HG03378 (cell line): ENCODE results near the gene SNX20.
A peak's percentile ranks its signal among the peaks of the same experiment; 100 is the strongest.

Source experiments
- ATAC-seq: cut with Tn5 transposase; IDR thresholded peaks from one replicate; pipeline ENCODE4 v1.9.1; 2021; ENCODE audit warnings: mild to moderate bottlenecking, moderate library complexity; ENCODE audit not compliant: unreplicated experiment

SNX20 gene

DNA sequence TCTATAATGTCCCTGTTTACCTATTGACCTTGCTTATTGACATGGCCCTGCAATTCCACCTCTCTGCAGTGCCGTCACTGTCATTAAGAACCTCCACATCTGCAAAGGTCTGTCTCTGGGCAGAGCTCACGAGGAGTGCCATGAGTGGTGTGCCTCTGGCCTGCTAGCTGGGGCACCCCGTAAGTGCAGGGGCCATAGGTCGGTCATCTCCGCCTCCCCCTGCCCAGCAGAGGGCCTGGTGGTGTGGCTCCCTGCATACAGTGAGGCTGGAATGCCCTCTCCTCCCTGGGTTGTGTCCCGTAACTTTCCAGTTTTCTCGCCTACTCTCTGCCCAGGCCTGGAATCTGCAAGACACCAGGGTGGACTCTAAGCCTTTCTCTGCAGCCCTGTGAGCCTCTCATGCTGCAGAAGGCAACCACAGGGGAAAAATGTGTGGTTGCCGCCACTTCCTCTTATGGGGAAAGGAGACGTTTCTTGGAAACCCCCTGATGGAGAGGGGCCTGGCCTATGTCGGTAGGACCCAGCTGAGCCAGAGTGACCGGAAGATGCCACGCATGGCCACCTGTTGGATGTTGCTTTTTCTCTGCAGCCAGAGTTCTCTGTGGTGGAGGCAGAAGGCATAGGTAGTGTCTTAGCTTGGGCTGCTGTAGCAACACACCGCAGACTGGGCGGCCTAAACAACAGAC lies 2.7 kb upstream of the SNX20 start:
- peak; percentile 67 for ATAC-seq

DNA sequence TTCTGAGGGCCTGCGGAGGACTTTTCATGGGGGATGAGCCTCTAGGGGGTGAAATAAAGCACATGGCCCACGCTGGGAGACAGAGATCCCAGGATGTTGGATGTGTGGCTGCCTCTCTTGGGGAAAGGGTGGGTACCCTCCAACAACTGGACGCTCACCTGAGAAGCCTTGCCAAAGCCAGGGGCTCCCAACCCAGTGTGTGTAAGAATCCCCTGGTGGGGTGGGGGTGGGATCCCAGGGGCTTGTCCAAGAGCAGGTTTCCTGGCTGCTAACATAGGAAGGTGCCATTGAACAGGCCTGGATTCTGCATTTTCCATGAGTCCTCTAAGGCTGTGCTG lies 587 bp downstream of the SNX20 start:
- ATAC-seq, result no peak

DNA sequence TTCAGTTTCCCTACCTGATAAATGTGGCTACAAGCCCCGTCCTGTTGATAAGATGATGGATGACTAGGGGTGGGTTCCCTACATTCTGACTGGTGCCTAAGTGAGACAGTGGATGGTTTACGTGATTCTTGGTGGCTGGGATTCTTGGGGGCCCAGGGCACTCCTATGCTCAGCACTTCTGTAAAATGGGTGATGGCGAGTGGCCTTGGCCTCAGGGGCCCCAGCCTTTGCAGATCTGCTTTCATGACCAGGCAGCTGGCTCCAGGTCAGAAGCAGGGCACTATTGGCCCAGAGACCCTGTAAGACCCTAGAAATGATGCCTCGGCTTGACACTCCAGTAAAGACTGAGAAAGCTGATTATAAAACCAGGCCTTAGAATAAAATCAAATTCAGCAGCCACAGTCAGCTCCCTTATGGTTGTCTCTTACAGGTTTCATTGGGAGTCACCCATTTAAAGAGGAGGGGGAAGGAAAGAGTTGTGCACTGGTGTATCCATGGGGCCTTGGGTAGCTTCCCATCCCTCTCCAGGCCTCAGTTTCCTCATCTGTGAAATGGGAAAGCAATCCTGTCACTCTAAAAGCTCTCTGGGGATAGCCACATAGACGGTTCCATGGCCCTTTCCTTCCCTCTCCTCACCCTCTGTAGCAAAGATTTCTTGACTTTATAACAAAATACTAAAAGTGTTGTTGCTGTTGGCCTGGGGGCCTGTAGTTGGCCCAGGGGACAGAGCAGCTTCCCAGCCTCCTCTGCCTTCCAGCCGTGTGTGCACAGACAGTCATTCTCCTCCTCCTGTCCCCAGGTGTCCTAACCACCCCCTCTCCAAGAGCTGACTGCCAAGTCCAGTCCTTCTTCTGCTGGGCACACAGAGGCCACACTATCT lies 1.2 kb downstream of the SNX20 start:
- ATAC-seq, result no peak

DNA sequence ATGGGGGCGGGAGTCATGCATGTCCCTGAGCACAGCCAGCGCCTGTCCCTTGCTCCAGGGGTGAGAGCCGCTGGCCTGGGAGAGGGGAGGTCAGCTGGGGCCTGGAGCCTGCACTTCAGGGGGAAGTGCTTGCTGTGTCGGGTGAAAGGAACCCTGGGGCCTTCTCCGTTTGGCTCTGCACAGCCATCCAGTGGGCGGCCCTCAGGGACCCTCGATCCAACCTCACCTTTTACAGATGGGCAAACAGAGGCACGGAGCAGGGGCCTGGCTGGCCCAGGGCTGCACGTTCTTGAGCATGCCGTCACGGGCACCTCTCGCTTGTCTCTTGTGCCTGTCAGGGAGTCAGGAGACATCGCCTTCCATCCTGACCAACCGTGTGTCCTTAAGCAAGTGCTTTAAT lies 1.8 kb downstream of the SNX20 start:
- no peak for ATAC-seq

DNA sequence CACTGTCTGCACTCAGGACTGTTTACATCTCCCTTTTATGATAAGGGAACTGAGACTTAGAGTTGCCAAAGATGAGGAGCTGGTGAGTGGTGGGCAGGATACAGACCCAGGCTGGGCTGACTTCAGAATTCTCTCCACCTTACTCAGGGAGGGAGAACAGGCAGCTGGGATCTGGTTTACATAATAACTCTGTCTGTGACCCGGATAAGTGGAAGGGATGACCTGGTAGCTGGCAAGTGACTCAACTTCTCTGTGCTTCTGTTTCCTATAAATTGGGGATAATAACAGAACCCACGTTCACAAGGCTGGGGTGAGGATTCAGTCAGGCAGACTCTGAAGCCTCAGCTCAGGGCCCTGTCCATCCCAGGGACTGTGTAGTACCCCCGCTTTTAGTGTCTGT lies 2.6 kb downstream of the SNX20 start:
- no peak for ATAC-seq

DNA sequence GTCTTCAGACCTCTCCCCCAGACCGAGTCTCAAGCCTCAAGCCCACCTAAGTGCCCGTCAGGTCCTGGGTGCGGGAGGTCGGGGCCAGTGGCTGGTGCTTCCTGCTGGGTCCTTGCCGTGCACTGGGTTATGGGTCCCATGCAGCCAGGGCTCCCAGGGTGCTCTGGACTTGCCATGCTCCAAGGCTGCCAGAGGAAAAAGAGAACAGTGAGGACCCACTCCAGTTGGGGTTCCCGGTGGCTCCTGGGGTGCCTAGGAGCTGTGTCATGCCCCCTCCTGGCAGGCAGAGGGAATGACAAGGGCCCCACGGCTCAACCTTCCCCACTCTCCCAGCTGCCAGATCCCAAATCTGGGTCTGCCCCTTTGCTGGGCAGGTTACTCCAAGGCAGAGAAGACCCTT lies 3.8 kb downstream of the SNX20 start:
- ATAC-seq, result no peak

DNA sequence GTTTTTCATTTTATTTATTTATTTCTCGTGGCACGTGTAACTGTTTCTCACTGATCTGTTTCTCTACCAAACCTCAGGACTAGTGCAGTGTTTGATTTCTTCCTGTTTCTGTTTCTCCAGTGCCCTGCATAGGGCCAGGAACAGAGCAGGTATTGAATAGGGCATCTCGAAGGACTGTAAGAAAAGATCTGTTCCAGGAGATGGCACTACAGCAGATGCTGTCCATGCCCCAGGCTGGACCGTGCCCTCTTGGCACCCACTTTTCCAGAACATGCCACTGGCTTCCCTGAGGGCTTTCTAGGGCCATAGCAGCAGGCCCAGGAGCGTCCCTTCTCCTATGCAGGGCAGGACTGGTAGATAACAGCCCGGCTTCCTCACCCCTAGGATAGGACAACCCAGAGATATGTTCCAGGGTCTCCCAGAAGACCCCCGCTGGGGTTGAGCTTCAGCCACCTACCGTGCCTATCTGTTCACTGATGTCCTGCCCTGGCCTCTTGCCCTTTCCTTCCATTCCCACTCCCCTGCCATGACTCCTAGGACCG lies 4.4 kb downstream of the SNX20 start:
- no peak for ATAC-seq

DNA sequence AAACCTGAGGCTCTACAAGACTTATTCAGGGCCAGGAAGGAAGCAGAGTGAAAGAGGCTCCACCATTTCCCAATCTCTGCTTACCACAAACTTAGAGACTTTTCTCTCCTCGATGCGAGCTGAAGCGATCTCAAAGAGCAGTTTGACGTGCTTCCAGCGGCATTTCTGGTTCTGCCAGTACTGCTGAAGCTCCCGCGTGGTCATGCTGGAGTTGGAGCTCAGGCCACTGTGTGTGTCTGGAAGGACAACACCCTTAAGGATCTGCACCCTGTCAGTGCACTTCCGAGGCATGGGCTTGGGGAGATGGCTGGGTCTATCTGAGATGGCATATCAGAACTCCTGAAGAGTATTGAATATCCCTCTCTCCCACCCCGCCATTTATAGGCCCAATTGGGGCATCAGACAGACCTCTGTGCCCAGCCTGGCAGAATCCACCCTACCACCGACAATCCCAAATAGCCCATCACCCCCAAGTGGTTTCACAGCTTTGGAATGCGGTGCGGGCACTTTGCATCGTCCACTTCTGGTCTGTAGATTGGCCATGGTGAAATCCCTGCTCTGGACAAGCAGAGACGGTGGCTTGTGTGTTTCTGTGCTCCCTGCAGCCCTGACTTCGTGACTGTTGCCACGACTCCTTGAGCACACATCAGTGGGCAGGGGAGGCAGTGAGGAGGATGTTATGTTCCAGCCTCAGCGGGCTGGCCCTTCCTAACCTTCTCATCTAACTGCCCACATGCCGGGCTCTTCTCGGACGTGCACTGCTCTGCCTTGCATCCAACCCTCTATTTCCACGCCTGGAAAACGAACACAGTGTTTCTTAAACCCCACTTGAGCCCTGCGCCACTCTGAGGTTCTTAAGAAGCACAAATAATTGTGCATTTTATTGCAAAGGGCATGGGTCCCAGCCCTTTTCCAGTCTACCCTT lies 5.2 kb downstream of the SNX20 start:
- ATAC-seq, result no peak

DNA sequence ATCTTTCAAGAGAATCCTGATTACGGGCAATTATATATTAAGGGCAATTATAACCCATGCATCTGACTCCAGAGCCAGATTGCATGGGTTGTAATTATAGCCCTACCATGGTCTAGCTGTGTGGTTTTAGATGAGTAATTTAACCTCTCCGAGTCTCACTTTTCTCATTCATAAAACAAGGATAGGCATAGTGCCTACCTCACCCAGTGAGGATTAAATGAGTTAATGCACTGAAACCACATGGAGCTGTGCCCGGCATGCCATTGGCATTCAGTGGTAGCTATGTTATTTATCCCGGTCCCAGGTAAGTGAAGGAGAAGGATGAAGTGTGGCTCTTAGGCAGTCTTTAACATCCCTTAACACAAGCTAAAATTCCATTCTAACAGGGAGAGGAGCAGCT lies 6.3 kb downstream of the SNX20 start:
- ATAC-seq, result no peak

DNA sequence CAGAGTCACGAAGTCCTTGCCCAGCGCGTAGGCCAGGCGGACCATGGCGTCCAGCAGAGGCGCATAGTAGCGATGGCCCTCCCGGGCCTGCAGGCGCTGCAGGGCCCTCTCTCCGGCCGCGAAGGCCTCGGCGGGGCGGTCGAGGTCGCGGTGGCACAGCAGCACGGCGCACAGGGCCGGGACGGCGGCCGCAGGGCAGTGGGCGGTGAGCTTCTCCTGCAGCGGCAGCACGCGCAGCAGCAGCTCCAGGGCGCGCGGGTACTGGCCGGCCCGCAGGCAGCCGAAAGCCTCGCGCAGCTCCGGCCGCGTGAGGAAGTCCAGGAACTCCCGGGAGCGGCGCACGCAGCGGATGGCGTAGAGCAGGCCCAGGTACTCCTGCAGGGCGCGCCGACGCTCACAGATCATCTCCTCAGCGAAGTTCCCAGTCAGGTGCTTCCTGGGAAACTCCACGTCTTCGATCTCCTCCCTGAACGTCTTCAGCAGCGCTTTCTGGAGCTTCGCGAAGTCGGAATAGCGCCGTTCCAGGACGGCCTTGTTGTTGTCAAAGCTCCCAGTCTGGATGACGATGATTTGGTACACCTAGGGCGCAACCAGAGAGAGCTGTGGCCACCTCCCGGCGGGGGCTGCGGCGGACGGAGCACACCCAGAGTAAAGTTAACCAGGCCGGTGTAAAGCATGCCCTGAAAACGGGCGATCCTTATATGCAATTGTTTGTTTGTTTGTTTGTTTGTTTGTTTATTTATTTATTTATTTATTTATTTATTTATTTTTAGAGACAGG lies 7.4 kb downstream of the SNX20 start:
- ATAC-seq, result no peak

DNA sequence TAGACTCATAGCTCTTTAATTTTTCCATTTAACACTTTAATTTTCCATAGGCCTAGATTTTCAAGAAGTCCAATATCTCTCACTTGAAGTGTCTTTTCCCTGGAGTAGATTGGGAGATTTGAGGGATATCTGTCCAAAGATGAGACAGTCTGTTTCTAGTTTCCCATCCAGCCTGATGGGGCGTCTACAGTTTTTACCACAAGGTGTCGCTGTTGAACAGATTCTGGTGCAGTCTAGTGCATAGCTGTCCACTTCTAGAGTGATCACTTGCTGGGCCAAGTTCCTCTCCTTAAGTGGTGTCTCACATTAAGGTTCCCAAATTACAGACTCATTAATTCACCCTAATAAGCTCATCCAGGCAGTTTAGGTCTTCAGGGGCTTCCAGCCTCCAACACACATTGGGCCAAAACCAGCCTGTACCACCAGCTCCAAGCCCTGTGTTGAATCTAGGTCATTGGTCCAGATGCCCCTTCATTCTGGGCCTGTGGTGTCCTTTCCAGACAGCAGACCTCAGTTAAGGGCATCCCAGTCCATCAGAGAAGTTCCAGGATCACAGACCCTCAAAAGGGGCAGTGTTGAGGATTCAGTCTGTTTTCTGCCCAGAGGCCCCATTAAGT lies 9.4 kb downstream of the SNX20 start:
- ATAC-seq, result no peak

DNA sequence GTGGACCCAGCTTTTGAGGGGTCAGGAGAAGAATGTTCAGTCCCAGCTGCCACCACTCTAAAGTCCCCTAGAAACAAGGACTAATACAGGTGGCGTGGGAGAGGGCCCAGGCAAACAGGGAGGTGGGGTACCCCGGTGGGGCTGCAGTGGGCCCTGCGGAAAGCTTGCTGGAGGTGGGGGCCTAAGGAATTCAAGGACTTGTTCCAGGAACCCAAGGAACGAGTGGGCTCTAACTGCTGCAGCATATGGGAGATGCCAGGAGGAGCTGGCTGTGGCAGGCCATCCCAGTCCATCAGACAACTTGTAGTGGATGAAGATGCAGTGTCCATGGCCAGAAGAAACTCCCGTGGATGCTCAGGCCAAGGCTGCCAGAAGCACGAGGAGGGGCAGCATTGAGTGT lies 10.6 kb downstream of the SNX20 start:
- ATAC-seq, result no peak

DNA sequence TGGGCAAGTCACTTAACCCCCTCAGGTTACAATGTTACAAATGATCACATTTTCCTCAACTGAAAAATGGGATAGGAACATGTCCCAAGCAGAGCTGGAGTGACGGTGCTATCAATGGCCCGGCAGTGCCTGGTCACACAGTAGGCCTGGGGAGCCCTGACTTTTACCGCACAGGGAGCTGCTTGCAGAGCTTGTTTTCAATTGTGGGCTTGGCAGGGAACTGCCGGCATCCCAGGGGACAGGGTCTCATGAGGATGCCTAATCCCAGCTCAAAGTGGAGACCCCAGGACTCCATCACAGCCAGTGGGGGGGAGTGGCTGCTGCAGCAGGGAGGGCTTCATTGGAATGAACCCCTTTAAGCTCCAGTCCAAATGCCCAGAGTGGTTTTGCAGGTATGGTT lies 11.4 kb downstream of the SNX20 start:
- ATAC-seq, result no peak

DNA sequence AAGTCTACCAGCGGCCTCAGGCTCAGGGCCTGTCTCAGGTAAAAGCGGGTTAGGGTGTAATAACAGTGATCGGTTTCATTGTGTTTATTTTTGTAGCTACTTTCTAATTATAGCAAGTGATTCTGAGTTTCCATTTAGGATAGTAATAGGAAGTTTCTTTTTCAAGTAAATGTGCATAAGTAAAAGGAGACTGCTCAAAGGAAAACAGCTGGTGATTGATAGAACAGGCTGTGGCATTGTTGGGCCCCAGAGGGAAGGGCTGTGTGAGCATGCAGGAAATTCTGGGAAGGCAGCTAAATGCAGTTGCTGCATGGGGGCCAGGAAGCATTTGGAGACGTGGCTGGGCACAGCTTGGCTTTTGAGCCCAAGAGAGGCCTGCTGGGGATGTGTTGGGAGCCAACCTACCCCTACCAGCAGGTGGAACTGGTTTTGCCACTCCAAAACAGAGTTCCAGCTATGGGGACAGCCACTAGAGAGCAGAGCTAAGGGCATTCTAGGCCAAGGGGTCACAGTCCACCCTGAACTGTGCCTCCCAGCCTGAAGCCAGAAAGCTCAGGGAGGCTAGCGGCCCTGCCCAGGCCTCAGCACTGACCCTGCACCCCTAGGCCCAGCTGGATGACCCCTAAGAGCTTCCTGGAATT lies 12.6 kb downstream of the SNX20 start:
- no peak for ATAC-seq

DNA sequence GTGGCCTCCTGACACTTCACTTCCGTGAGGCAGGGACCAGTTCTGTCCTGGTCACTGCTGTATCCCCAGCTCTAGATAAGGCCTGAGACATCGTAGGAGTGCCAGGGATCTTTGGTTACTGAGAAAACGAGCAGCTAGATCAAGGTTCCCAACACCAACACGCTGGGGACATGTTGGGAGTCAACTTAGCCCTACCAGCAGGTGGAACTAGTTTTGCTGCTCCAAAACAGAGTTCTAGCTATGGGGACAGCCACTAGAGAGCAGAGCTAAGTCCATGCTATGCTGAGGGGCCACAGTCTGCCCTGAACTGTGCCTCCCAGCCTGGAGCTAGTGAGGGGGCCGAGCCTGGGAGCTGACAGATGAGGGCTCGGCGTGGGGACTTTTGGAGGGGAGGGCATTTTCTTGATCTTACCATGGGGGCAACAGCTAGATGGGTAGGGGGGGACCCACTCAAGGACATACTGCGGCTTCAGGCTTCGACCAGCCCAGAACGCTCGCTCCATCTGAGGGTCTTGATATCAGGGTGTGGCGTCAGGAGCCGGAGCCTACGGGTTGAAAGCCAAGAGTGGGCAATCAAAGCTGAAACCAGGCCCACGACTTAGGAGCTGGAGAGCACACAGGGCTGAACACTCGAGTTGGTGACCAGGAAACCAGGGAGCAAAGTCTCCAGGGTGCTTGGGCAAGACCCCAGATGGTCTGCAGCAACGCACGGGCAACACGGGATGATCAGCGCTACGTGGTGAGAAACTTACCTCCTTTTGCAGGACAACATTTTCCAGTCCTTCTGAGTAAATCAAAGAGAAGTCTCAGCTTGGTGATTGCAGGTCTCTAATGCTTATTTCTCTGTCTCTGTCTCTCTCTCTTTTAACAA lies 13.4 kb downstream of the SNX20 start:
- no peak for ATAC-seq

DNA sequence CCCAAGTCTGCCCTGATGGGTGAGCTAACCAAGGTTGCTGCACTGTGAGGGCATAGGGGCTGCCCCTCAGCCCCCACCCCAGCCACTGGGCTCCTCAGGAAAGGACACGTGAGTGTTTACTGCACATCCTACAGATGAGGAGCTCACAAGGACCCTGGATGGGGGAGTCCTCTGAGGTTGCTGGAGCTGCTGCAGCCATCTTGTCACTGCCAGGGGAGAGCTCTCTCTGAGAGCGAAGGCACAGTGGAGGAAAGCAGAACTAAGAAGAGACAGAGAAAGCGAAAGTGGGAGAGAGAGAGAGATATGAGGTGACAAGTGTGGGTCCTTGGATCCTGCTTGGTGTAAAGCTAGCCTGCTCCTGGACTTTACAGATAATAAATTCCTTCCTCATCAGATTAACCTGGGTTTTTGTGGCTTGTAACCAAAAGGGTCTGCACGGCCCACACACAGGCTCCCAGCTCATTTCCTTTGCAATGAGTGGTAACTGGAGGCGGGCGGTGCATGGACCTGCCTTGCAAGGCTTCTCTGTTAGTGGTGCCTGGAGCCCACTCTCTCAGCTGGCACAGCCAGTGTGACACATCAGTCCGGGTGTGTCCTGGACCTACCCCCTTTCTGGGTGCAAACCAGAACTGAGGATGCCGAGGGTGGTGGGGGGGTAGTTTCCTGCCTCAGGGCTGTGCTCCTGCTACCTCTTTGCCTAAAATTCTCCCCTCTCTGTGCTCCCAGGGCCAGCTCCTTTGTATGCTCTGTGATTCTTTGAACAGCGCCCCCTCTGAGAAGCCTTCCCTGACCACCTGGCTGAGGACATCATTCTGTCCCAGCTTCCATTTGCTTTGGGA lies 14.2 kb downstream of the SNX20 start:
- peak; percentile 92 for ATAC-seq

DNA sequence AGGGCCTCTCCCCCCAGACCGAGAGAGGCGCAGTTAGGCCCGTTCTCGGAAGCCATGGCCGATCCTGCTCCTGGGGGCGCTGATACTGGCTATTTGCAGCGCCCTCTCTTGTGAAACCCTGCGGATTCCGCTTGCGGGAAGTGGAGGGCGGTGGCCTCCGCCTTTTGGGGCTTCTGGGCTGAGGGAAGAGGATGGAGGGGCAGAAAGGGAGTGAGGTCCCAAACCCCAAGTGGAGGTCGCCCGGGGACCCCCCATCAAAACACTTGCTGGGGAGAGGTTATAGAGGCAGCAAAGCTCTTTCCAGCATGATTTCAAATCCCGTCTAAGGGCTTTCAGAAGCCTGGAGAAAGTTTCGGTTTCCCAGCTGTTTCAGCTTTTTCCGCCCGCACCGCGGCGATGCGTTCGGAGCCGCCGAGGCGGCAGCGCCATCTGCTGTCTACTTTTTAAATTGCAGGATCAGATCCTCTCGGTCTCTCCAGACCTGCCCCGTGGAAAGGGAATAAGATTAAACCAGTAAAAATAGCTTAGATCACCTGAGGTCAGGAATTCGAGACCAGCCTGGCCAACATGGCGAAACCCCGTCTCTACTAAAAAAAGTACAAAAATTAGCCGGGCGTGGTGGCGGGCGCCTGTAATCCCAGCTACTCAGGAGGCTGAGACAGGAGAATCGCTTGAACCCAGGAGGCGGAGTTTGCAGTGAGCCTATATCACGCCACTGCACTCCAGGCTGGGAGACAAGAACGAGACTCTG lies 15.8 kb downstream of the SNX20 start:
- ATAC-seq, result no peak
